Peyer's patch (tissue), 4 donors: ENCODE data around the gene CDH23. TPM values are rescaled to one million over a fixed set of nuclear protein-coding genes. Genes with fewer than 3 reads are reported as not detected.

Experiments used
- DNase-seq, 3 donors: peaks; one replicate each; pipeline ENCODE4 v3.0.0-alpha.2; 2017 to 2019
- H3K27ac ChIP-seq, 4 donors: fragments of 200-600 bp; sonication (generic); one replicate each; pipeline ENCODE4 v1.5.1; 2016 to 2019
- H3K27me3 ChIP-seq, 2 donors: fragments of 200-600 bp; sonication (generic); one replicate each; pipeline ENCODE4 v1.5.1; 2019
- H3K36me3 ChIP-seq, 3 donors: fragments of 200-600 bp; sonication (generic); one replicate each; pipeline ENCODE4 v1.5.1; 2016 to 2019
- H3K4me1 ChIP-seq, 4 donors: fragments of 200-600 bp; sonication (generic); one replicate each; pipeline ENCODE4 v1.5.1; 2016 to 2019
- H3K4me3 ChIP-seq, 4 donors: fragments of 200-600 bp; sonication (generic); 1 replicate in 3 of 4; 2 replicates in 1 of 4; pipeline ENCODE4 v1.5.1; 2016 to 2019; ENCODE audit warnings: mild to moderate bottlenecking in 1 of 4
- H3K9me3 ChIP-seq, 4 donors: fragments of 200-600 bp; sonication (generic); one replicate each; pipeline ENCODE4 v1.5.1; 2016 to 2019; ENCODE audit warnings: mild to moderate bottlenecking in 1 of 4
- POLR2A ChIP-seq, 2 donors: fragments of 450-650 bp; IDR thresholded peaks; one replicate each; pipeline ENCODE4 v1.5.1; 2017; ENCODE audit warnings: antibody characterized with exemption in 2 of 2, mild to moderate bottlenecking in 2 of 2, moderate library complexity in 2 of 2
- total RNA-seq, 4 donors: library from RNA; depleted of rRNA; stranded (reverse); fragments of >200 nt; gene quantifications; one replicate each; pipeline ENCODE4 v1.1.0, GENCODE V29; 2016
- TF ChIP-seq, protein P1 (sequence below), 6 experiments: fragments of 450-650 bp in 4 of 6; fragments of 200-600 bp in 2 of 6; sonication (generic) in 1 of 6; IDR thresholded peaks; one replicate each; pipeline ENCODE4 v1.5.1; 2017 to 2019; ENCODE audit warnings: antibody characterized with exemption in 6 of 6, mild to moderate bottlenecking in 3 of 6, moderate library complexity in 1 of 6

The CDH23 gene
- total RNA-seq, 4 donors from 2014 or later = 3.2 to 9.9 (median 5.4) TPM

DNA sequence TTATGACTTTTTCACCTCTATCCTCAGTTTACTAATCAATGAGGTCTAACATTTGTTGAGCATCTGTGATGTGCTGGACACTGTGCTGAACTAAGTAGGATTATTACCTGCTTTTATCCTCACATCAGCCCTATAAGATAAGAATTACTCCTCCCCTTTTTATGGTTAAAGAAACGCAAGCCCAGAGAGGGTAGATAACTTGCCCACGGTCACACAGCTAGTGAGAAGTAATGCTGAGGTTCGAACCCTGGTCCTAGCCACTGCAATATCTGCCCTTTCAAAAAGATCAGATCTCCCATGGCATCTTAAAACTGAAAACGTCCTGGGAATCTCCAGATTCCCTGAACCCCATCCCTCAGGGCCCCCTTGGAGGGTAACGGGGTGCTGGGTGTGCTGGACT is 204.6 kb downstream of the CDH23 start:
- TF ChIP-seq POLR2A (IDR thresholded peaks at IDR 0.05) = no peak
- TF ChIP-seq, protein P1, sequence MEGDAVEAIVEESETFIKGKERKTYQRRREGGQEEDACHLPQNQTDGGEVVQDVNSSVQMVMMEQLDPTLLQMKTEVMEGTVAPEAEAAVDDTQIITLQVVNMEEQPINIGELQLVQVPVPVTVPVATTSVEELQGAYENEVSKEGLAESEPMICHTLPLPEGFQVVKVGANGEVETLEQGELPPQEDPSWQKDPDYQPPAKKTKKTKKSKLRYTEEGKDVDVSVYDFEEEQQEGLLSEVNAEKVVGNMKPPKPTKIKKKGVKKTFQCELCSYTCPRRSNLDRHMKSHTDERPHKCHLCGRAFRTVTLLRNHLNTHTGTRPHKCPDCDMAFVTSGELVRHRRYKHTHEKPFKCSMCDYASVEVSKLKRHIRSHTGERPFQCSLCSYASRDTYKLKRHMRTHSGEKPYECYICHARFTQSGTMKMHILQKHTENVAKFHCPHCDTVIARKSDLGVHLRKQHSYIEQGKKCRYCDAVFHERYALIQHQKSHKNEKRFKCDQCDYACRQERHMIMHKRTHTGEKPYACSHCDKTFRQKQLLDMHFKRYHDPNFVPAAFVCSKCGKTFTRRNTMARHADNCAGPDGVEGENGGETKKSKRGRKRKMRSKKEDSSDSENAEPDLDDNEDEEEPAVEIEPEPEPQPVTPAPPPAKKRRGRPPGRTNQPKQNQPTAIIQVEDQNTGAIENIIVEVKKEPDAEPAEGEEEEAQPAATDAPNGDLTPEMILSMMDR (IDR thresholded peaks at IDR 0.05) = no peak

DNA sequence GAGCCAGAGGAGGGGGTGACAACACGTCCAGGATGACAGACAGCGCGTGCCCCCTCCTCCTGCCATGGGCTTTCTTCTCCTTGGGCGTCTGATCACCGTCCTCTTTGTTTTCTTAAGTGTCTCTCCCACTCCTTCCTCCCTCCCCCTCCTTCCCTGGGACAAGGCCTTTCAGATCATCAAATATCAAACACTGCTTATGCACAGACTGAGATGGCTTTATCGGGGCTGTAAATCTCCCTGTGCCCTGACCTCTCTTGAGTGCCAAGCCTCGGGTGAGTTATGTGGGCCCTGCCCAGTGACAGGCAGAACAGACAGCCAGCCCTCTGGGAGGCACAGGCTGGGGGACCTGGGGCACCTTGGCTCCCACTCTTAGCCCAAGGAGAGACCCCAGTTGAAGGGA is 206.4 kb downstream of the CDH23 start:
- H3K9me3 ChIP-seq = no peaks in the 10 kb centered on the region
- peak overlapping the region in 3 of 4 donors; percentile 59 to 86 (median 72) for H3K27ac ChIP-seq
- H3K4me1 ChIP-seq = peaks cover 0 to 24% (median 4%) of the 10 kb centered on the region in 4 donors
- no peaks in the 10 kb centered on the region for H3K27me3 ChIP-seq
- no peaks in the 10 kb centered on the region for H3K36me3 ChIP-seq
- peak in 1 of 2 donors; percentile 67 for TF ChIP-seq POLR2A (IDR thresholded peaks at IDR 0.05)
- TF ChIP-seq, protein P1 (IDR thresholded peaks at IDR 0.05) = no peak
- DNase-seq = peak in 2 of 3 donors; percentile 72 to 83
- H3K4me3 ChIP-seq = no peak overlapping the region

More for the DNA sequence above, 204.6 kb downstream of the CDH23 start:
- DNase-seq = no peak
- H3K4me3 ChIP-seq = no peak overlapping the region
- no peak overlapping the region for H3K27ac ChIP-seq
- H3K4me1 ChIP-seq = peaks cover 0 to 37% (median 9%) of the 10 kb centered on the region in 4 donors
- no peaks in the 10 kb centered on the region for H3K27me3 ChIP-seq
- no peaks in the 10 kb centered on the region for H3K36me3 ChIP-seq
- no peaks in the 10 kb centered on the region for H3K9me3 ChIP-seq

DNA sequence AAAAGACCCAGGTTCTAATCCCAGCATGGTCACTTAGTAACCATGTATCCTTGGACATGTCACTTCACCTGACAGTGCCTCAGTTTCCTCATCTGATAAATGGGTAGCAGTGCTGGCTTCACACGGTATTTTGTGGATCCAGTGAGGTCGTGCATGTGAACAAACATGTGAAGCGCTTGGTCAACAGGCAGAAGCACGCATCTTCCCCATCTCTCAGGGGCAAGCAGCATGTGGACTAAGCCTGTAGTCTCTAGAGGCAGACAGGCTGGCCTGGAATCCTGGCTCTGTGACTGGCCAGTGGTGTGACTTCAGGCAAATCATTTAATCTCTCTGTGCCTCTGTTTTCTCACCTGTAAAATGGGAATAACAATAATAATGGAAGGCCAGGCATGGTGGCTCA is 207.0 kb downstream of the CDH23 start:
- TF ChIP-seq, protein P1 (IDR thresholded peaks at IDR 0.05) = no peak
- TF ChIP-seq POLR2A (IDR thresholded peaks at IDR 0.05) = no peak
- Histone ChIP-seq H3K4me1 (peaks cover 0 to 18% (median 2%) of the 10 kb centered on the region in 4 donors), H3K27ac (peak overlapping the region in 3 of 4 donors; percentile 59 to 86 (median 72)), H3K36me3 (no peaks in the 10 kb centered on the region), H3K4me3 (no peak overlapping the region), H3K27me3 (no peaks in the 10 kb centered on the region), H3K9me3 (no peaks in the 10 kb centered on the region)
- DNase-seq = no peak

DNA sequence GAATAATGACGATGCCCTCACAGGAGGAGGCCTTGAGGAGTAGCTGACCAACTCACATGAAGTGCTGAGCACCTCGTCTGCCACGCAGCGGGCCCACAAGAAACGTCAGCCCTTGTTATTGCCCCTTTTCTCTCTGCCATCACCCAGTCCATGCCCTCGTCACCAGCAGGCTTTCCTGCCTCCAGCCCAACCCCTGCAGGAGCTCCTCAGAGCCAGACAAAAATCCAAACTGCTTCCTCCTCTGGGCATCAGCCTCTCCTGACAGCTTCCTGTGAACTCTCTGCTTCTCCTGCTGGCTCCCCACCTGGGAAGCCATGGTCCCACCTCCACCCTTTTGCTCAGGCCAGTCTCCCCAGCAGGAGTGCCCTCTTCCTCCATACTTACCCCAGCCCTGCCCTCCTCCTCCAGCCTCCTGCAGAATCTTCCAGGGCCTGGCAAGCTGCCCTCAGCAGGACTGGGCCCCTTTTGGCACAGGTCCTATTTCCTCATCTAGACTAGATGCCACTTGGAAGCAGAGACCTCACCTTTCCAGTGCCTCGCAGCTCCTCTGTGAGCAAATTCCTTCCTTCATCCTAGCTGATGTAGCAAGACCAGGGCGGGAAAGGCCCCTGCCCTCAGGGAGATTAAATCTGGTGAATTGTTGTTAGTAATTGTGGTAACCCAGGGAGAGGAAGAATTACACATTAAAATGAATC is 207.8 kb downstream of the CDH23 start:
- H3K36me3 ChIP-seq = no peaks in the 10 kb centered on the region
- H3K9me3 ChIP-seq = no peaks in the 10 kb centered on the region
- H3K27me3 ChIP-seq = no peaks in the 10 kb centered on the region
- H3K4me3 ChIP-seq = no peak overlapping the region
- H3K4me1 ChIP-seq = peaks cover 0 to 16% (median 4%) of the 10 kb centered on the region in 4 donors
- peak overlapping the region in 2 of 4 donors; percentile 25 to 86 for H3K27ac ChIP-seq
- TF ChIP-seq POLR2A (IDR thresholded peaks at IDR 0.05) = no peak
- TF ChIP-seq, protein P1 (IDR thresholded peaks at IDR 0.05) = peak in 1 of 6 experiments; percentile 7
- peak in 2 of 3 donors; percentile 68 to 78 for DNase-seq

DNA sequence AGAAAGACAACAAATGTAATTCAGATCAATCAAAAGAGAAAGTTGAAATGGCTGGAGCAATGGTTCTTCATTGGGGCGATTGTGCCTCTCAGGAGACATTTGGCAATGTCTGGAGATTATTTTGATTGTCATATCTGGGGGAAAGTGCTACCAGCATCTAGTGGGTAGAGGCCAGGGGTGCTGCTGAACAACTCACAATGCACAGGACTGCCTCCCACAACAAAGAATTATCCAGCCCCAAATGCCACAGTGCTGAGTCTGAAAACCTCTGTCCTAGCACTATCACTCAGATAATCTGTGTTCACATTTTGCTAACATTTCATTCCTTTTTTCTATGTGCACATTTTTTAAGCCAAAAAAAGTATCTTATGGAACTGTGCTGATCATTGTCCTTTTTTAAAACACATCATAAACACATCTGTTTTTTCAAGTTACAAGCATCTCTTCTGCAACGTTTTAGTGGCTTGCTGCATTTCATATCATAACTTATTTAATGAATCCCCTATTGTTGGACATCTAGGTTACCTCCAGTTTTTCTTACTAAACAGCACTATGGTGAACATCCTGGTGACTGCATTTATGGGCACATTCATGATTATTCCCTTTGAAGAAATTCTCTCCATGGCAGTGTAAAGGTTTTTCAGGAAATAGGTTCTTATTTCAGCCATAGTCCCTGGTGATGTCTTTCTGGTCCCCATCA is 208.7 kb downstream of the CDH23 start:
- Histone ChIP-seq H3K9me3 (no peaks in the 10 kb centered on the region), H3K4me3 (no peak overlapping the region), H3K36me3 (no peaks in the 10 kb centered on the region), H3K27me3 (no peaks in the 10 kb centered on the region), H3K27ac (no peak overlapping the region), H3K4me1 (peaks cover 0 to 16% (median 4%) of the 10 kb centered on the region in 4 donors)
- no peak for TF ChIP-seq POLR2A (IDR thresholded peaks at IDR 0.05)
- TF ChIP-seq, protein P1 (IDR thresholded peaks at IDR 0.05) = no peak
- DNase-seq = no peak
